ENCODE data around the gene DTL.

The DTL gene

GRCh38 chr1:212037900-212038299 lies 2.4 kb downstream of the DTL start:
- no peak for DNase-seq (ENCODE audit: low spot score)

- no peak for DNase-seq (ENCODE audit: low spot score)
Observed at GRCh38 chr1:212039622-212040021, 4.1 kb downstream of the DTL start.

GRCh38 chr1:212040629-212041412 lies 5.3 kb downstream of the DTL start:
- DNase-seq (ENCODE audit: low spot score): no peak

- no peak for DNase-seq (ENCODE audit: low spot score)
Observed at GRCh38 chr1:212042436-212042835, 6.9 kb downstream of the DTL start.

GRCh38 chr1:212044851-212045250 lies 9.3 kb downstream of the DTL start:
- DNase-seq (ENCODE audit: low spot score): no peak

GRCh38 chr1:212045981-212046380 lies 10.4 kb downstream of the DTL start:
- no peak for DNase-seq (ENCODE audit: low spot score)

GRCh38 chr1:212053993-212054392 lies 18.4 kb downstream of the DTL start:
- no peak for DNase-seq (ENCODE audit: low spot score)

GRCh38 chr1:212055333-212055732 lies 19.8 kb downstream of the DTL start:
- DNase-seq (ENCODE audit: low spot score): no peak

GRCh38 chr1:212060632-212061472 lies 25.3 kb downstream of the DTL start:
- no peak for DNase-seq (ENCODE audit: low spot score)

GRCh38 chr1:212062832-212063438 lies 27.4 kb downstream of the DTL start:
- peak; percentile 60 for DNase-seq (ENCODE audit: low spot score)

- no peak for DNase-seq (ENCODE audit: low spot score)
Observed at GRCh38 chr1:212067787-212068186, 32.2 kb downstream of the DTL start.

- DNase-seq (ENCODE audit: low spot score): peak; percentile 47
Observed at GRCh38 chr1:212070720-212071302, 35.3 kb downstream of the DTL start.

- DNase-seq (ENCODE audit: low spot score): no peak
Observed at GRCh38 chr1:212072047-212072446, 36.5 kb downstream of the DTL start.

GRCh38 chr1:212073490-212073889 lies 37.9 kb downstream of the DTL start:
- no peak for DNase-seq (ENCODE audit: low spot score)

- no peak for DNase-seq (ENCODE audit: low spot score)
Observed at GRCh38 chr1:212074313-212074712, 38.8 kb downstream of the DTL start.

- DNase-seq (ENCODE audit: low spot score): no peak
Observed at GRCh38 chr1:212074856-212075255, 39.3 kb downstream of the DTL start.

- DNase-seq (ENCODE audit: low spot score): no peak
Observed at GRCh38 chr1:212077028-212077427, 41.5 kb downstream of the DTL start.

- DNase-seq (ENCODE audit: low spot score): no peak
Observed at GRCh38 chr1:212078826-212079225, 43.3 kb downstream of the DTL start.

- no peak for DNase-seq (ENCODE audit: low spot score)
Observed at GRCh38 chr1:212082765-212083406, 47.3 kb downstream of the DTL start.

GRCh38 chr1:212089560-212090163 lies 54.1 kb downstream of the DTL start:
- no peak for DNase-seq (ENCODE audit: low spot score)

- DNase-seq (ENCODE audit: low spot score): no peak
Observed at GRCh38 chr1:212091438-212092121, 56.0 kb downstream of the DTL start.
